ENCODE data around the gene SPRN. TPM values are rescaled to one million over a fixed set of nuclear protein-coding genes. Genes with fewer than 3 reads are reported as not detected.

SPRN gene
- total RNA-seq, 1 donor from 2014 or later = 0.52 TPM

DNA sequence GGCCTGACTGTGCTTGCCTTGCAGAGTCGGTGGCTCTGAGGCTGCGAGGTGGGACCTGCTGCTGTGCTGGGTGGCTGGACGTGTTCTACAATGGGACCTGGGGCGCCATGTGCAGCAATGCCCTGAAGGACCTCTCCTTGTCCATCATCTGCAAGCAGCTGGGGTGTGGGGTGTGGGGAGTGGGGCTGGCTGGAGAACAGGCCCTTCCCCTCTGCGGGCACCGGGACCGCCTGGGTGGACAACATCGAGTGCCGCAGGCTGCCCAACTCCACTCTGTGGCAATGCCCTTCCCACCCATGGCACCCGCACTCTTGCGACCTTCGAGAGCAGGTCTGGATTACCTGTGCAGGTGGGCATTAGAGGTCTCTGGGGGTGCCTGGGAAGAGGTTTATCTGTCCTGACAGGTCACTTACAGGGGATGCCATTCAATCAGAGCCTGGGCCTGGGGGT is 40.2 kb upstream of the SPRN start:
- no peak overlapping the region for H3K27ac ChIP-seq (ENCODE audit: low read depth, low read length)
- H3K4me3 ChIP-seq (ENCODE audit: low read length in 3 of 3) = no peak overlapping the region
- H3K27me3 ChIP-seq (ENCODE audit: control insufficient read depth in 3 of 3, insufficient read depth in 3 of 3, low read length in 3 of 3) = peaks cover 0 to 5% (median 0%) of the 10 kb centered on the region in 3 donors
- no peaks in the 10 kb centered on the region for H3K9me3 ChIP-seq (ENCODE audit: control insufficient read depth in 3 of 3, low read length in 3 of 3)
- H3K9ac ChIP-seq (ENCODE audit: low read depth in 1 of 3, low read length in 3 of 3) = no peak overlapping the region
- H3K4me1 ChIP-seq (ENCODE audit: control insufficient read depth in 3 of 3, insufficient read depth in 3 of 3, low read length in 3 of 3) = no peaks in the 10 kb centered on the region
- peaks cover 0 to 12% (median 12%) of the 10 kb centered on the region in 3 donors for H3K36me3 ChIP-seq (ENCODE audit: control insufficient read depth in 3 of 3, insufficient read depth in 3 of 3, low read length in 3 of 3)

- H3K9ac ChIP-seq (ENCODE audit: low read depth in 1 of 3, low read length in 3 of 3) = no peak overlapping the region
- peaks cover 0 to 5% (median 0%) of the 10 kb centered on the region in 3 donors for H3K27me3 ChIP-seq (ENCODE audit: control insufficient read depth in 3 of 3, insufficient read depth in 3 of 3, low read length in 3 of 3)
- no peaks in the 10 kb centered on the region for H3K9me3 ChIP-seq (ENCODE audit: control insufficient read depth in 3 of 3, low read length in 3 of 3)
- no peaks in the 10 kb centered on the region for H3K4me1 ChIP-seq (ENCODE audit: control insufficient read depth in 3 of 3, insufficient read depth in 3 of 3, low read length in 3 of 3)
- H3K36me3 ChIP-seq (ENCODE audit: control insufficient read depth in 3 of 3, insufficient read depth in 3 of 3, low read length in 3 of 3) = peaks cover 0 to 9% (median 8%) of the 10 kb centered on the region in 3 donors
- H3K4me3 ChIP-seq (ENCODE audit: low read length in 3 of 3) = no peak overlapping the region
- no peak overlapping the region for H3K27ac ChIP-seq (ENCODE audit: low read depth, low read length)
These were observed 38.3 kb upstream of the SPRN start for GRCh38 chr10:133462512-133463305.

DNA sequence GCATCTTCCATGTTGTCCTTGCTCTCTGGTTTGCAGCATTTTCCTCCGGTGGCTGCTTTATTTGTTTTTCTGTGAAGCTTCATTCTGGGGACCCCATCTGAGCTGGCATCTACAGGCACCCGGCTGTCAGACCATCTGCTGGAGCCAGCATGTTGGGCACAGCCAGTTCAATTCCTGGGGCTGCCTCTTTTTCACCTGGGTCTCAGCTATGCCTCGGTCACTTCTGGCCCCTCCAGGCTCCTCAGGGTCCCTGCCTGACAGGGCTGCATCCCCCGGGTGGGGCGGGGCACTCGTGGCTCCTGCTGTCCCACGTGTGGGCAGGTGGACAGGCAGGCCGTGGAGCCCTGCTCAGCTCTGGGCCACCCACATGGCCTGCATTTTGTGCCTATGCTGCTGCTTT is 37.4 kb upstream of the SPRN start:
- Histone ChIP-seq H3K4me3 (ENCODE audit: low read length in 3 of 3) (no peak overlapping the region), H3K4me1 (ENCODE audit: control insufficient read depth in 3 of 3, insufficient read depth in 3 of 3, low read length in 3 of 3) (no peaks in the 10 kb centered on the region), H3K9me3 (ENCODE audit: control insufficient read depth in 3 of 3, low read length in 3 of 3) (no peaks in the 10 kb centered on the region), H3K9ac (ENCODE audit: low read depth in 1 of 3, low read length in 3 of 3) (no peak overlapping the region), H3K27ac (ENCODE audit: low read depth, low read length) (no peak overlapping the region), H3K36me3 (ENCODE audit: control insufficient read depth in 3 of 3, insufficient read depth in 3 of 3, low read length in 3 of 3) (peaks cover 0 to 3% (median 2%) of the 10 kb centered on the region in 3 donors), H3K27me3 (ENCODE audit: control insufficient read depth in 3 of 3, insufficient read depth in 3 of 3, low read length in 3 of 3) (peaks cover 0 to 5% (median 0%) of the 10 kb centered on the region in 3 donors)

DNA sequence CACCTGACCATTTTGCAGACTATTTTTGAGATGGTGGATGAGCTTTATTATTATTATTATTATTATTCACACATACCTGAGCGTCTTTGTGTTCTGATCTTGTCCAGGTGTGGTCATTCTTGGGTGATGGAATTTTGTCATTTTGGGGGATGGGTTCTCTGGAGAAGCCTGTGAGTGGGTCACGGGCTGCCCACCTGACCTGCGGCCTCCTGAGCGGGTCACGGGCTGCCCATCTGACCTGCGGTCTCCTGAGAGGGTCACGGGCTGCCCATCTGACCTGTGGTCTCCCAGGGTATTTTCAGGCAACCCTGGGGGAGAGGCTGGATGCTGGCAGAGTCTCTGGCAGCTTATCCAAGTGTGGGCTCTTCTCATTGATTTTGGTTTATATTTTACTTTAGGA is 36.6 kb upstream of the SPRN start:
- Histone ChIP-seq H3K4me1 (ENCODE audit: control insufficient read depth in 3 of 3, insufficient read depth in 3 of 3, low read length in 3 of 3) (no peaks in the 10 kb centered on the region), H3K36me3 (ENCODE audit: control insufficient read depth in 3 of 3, insufficient read depth in 3 of 3, low read length in 3 of 3) (peaks cover 0 to 3% (median 2%) of the 10 kb centered on the region in 3 donors), H3K4me3 (ENCODE audit: low read length in 3 of 3) (no peak overlapping the region), H3K27me3 (ENCODE audit: control insufficient read depth in 3 of 3, insufficient read depth in 3 of 3, low read length in 3 of 3) (peaks cover 0 to 5% (median 0%) of the 10 kb centered on the region in 3 donors), H3K27ac (ENCODE audit: low read depth, low read length) (no peak overlapping the region), H3K9ac (ENCODE audit: low read depth in 1 of 3, low read length in 3 of 3) (no peak overlapping the region), H3K9me3 (ENCODE audit: control insufficient read depth in 3 of 3, low read length in 3 of 3) (no peaks in the 10 kb centered on the region)

- Histone ChIP-seq H3K9ac (ENCODE audit: low read depth in 1 of 3, low read length in 3 of 3) (no peak overlapping the region), H3K27me3 (ENCODE audit: control insufficient read depth in 3 of 3, insufficient read depth in 3 of 3, low read length in 3 of 3) (peaks cover 0 to 5% (median 0%) of the 10 kb centered on the region in 3 donors), H3K9me3 (ENCODE audit: control insufficient read depth in 3 of 3, low read length in 3 of 3) (no peaks in the 10 kb centered on the region), H3K4me1 (ENCODE audit: control insufficient read depth in 3 of 3, insufficient read depth in 3 of 3, low read length in 3 of 3) (no peaks in the 10 kb centered on the region), H3K27ac (ENCODE audit: low read depth, low read length) (no peak overlapping the region), H3K4me3 (ENCODE audit: low read length in 3 of 3) (no peak overlapping the region), H3K36me3 (ENCODE audit: control insufficient read depth in 3 of 3, insufficient read depth in 3 of 3, low read length in 3 of 3) (peaks cover 0 to 3% (median 2%) of the 10 kb centered on the region in 3 donors)
These were observed 35.9 kb upstream of the SPRN start for GRCh38 chr10:133460208-133460769.

DNA sequence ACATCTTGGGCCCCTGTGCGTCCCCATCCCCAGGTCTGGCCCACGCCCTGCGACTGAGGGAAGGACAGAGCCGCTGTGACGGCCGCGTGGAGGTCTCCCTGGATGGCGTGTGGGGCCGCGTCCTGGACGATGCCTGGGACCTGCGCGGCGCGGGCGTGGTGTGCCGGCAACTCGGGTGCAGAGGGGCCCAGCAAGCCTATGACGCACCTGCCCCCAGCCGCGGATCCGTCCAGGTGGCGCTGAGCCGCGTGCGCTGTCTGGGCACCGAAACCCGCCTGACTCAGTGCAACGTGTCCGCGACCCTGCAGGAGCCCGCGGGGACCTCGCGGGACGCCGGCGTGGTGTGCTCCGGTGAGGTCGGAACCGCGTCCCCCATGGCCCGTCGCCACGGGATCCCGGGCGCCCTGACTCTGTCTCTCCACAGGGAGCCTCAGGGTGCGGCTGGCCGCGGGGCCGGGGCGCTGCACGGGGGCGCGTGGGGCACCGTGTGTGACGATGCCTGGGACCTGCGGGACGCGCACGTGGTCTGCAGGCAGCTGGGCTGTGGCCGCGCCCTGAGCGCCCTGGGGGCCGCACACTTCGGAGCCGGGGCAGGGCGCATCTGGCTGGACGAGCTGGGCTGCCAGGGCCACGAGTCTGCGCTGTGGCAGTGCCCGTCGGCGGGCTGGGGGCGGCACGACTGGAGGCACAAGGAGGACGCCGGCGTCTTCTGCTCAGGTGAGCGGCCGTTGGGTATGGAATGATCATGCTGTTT is 35.2 kb upstream of the SPRN start:
- Histone ChIP-seq H3K36me3 (ENCODE audit: control insufficient read depth in 3 of 3, insufficient read depth in 3 of 3, low read length in 3 of 3) (peaks cover 0 to 3% (median 2%) of the 10 kb centered on the region in 3 donors), H3K27me3 (ENCODE audit: control insufficient read depth in 3 of 3, insufficient read depth in 3 of 3, low read length in 3 of 3) (peaks cover 0 to 2% (median 0%) of the 10 kb centered on the region in 3 donors), H3K27ac (ENCODE audit: low read depth, low read length) (no peak overlapping the region), H3K4me1 (ENCODE audit: control insufficient read depth in 3 of 3, insufficient read depth in 3 of 3, low read length in 3 of 3) (no peaks in the 10 kb centered on the region), H3K4me3 (ENCODE audit: low read length in 3 of 3) (no peak overlapping the region), H3K9me3 (ENCODE audit: control insufficient read depth in 3 of 3, low read length in 3 of 3) (no peaks in the 10 kb centered on the region), H3K9ac (ENCODE audit: low read depth in 1 of 3, low read length in 3 of 3) (no peak overlapping the region)

GRCh38 chr10:133458710-133459453 is 34.5 kb upstream of the SPRN start:
- no peaks in the 10 kb centered on the region for H3K4me1 ChIP-seq (ENCODE audit: control insufficient read depth in 3 of 3, insufficient read depth in 3 of 3, low read length in 3 of 3)
- H3K9ac ChIP-seq (ENCODE audit: low read depth in 1 of 3, low read length in 3 of 3) = no peak overlapping the region
- no peaks in the 10 kb centered on the region for H3K27me3 ChIP-seq (ENCODE audit: control insufficient read depth in 3 of 3, insufficient read depth in 3 of 3, low read length in 3 of 3)
- no peak overlapping the region for H3K4me3 ChIP-seq (ENCODE audit: low read length in 3 of 3)
- no peaks in the 10 kb centered on the region for H3K9me3 ChIP-seq (ENCODE audit: control insufficient read depth in 3 of 3, low read length in 3 of 3)
- H3K27ac ChIP-seq (ENCODE audit: low read depth, low read length) = no peak overlapping the region
- H3K36me3 ChIP-seq (ENCODE audit: control insufficient read depth in 3 of 3, insufficient read depth in 3 of 3, low read length in 3 of 3) = peaks cover 0 to 3% (median 2%) of the 10 kb centered on the region in 3 donors

DNA sequence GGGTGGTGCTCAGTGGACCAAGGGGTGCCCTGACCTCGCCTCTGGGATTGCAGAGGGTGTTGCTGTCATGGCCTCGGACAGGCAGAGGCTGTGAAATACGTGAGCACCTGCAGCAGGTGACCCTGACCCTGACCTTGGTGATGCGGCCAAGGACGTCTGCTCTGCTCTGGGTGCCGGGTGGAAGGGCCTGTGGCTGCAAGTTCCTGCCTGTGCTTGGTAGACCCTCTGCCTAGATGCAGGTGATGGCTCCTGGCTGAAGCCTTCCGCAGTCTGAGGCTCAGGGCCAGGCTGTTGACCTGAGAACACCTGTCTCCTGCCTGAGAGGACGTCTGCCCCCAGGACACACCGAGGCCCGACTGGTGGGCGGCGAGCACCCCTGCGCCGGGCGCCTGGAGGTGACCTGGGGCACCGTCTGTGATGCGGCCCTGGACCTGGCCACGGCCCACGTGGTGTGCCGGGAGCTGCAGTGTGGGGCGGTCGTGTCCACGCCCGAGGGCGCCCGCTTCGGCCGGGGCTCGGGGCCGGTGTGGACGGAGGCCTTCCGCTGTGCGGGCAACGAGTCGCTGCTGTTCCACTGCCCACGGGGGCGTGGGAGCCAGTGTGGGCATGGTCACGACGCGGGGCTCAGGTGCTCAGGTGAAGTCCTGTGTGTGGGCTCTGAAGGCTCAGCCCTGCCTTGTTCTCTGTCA is 33.7 kb upstream of the SPRN start:
- H3K9me3 ChIP-seq (ENCODE audit: control insufficient read depth in 3 of 3, low read length in 3 of 3) = no peaks in the 10 kb centered on the region
- no peaks in the 10 kb centered on the region for H3K27me3 ChIP-seq (ENCODE audit: control insufficient read depth in 3 of 3, insufficient read depth in 3 of 3, low read length in 3 of 3)
- peaks cover 0 to 3% (median 2%) of the 10 kb centered on the region in 3 donors for H3K36me3 ChIP-seq (ENCODE audit: control insufficient read depth in 3 of 3, insufficient read depth in 3 of 3, low read length in 3 of 3)
- no peak overlapping the region for H3K9ac ChIP-seq (ENCODE audit: low read depth in 1 of 3, low read length in 3 of 3)
- H3K27ac ChIP-seq (ENCODE audit: low read depth, low read length) = no peak overlapping the region
- H3K4me3 ChIP-seq (ENCODE audit: low read length in 3 of 3) = no peak overlapping the region
- H3K4me1 ChIP-seq (ENCODE audit: control insufficient read depth in 3 of 3, insufficient read depth in 3 of 3, low read length in 3 of 3) = no peaks in the 10 kb centered on the region

Measured in skeletal muscle tissue (tissue), 4 donors.